Prostate gland (tissue), 2 donors: ENCODE data around the gene AMOTL2. TPM values are rescaled to one million over a fixed set of nuclear protein-coding genes. Genes with fewer than 3 reads are reported as not detected.

ENCODE experiments used
- DNase-seq: peaks from one replicate; pipeline ENCODE4 v3.0.0-alpha.2; 2019; ENCODE audit warnings: low spot score
- H3K27ac ChIP-seq, 2 donors: fragments of 200-600 bp; sonication (generic); 2 replicates each; pipeline ENCODE4 v1.5.1; 2017 to 2019
- H3K27me3 ChIP-seq: fragments of 200-600 bp; sonication (generic); replicated peaks from 2 replicates; pipeline ENCODE4 v1.5.1; 2019; ENCODE audit not compliant: insufficient read depth
- H3K36me3 ChIP-seq, 2 donors: fragments of 200-600 bp; sonication (generic); 1 replicate in 1 of 2; 2 replicates in 1 of 2; pipeline versions ENCODE4 v1.5.1 to v1.8.1; 2017 to 2019
- H3K4me1 ChIP-seq: fragments of 200-600 bp; sonication (generic); replicated peaks from 2 replicates; pipeline ENCODE4 v1.5.1; 2019
- H3K4me3 ChIP-seq, 2 donors: fragments of 200-600 bp; sonication (generic); 2 replicates each; pipeline ENCODE4 v1.5.1; 2017 to 2019
- H3K9me3 ChIP-seq: fragments of 200-600 bp; sonication (generic); 2 replicates; pipeline ENCODE4 v1.5.1; 2017
- CTCF ChIP-seq, 4 experiments: fragments of 200-600 bp in 2 of 4; fragments of 450-650 bp in 2 of 4; sonication (generic) in 2 of 4; IDR thresholded peaks; 1 replicate in 3 of 4; 2 replicates in 1 of 4; pipeline ENCODE4 v1.5.1; 2016 to 2019; ENCODE audit warnings: antibody characterized with exemption in 4 of 4, mild to moderate bottlenecking in 2 of 4, moderate library complexity in 2 of 4
- POLR2A ChIP-seq: fragments of 450-650 bp; IDR thresholded peaks from one replicate; pipeline ENCODE4 v1.6.1; 2016; ENCODE audit warnings: antibody characterized with exemption, mild to moderate bottlenecking
- POLR2AphosphoS5 ChIP-seq: sonication (generic); formaldehyde crosslinking; IDR thresholded peaks from one replicate; pipeline ENCODE4 v1.6.1; 2017; ENCODE audit warnings: antibody characterized with exemption
- WGBS: methylation state at CpG from one replicate; pipeline ENCODE4 v1.1.5; 2018; 5-methylcytosine and 5-hydroxymethylcytosine counted together
- intact Hi-C: fragments of 100-400 bp; cut with DNase I; formaldehyde crosslinking; loops from one replicate; pipeline ENCODE4 v1.14.2; 2022
- total RNA-seq, 2 donors: library from RNA; depleted of rRNA; stranded (reverse); fragments of >200 nt; gene quantifications; one replicate each; pipeline ENCODE4 v1.1.0, GENCODE V29; 2016

The AMOTL2 gene
- total RNA-seq, 2 donors from 2014 or later, result 86.1 to 92.8 TPM

- peaks cover 29 to 60% of the 10 kb centered on the region in 2 donors for H3K36me3 ChIP-seq
- peaks cover 24% of the 10 kb centered on the region for H3K4me1 ChIP-seq
- H3K27ac ChIP-seq, result peak overlapping the region; percentile 74 to 80
- H3K9me3 ChIP-seq, result no peaks in the 10 kb centered on the region
- H3K27me3 ChIP-seq, result no peaks in the 10 kb centered on the region
- no peak for DNase-seq
- 69% methylated on average over 3 of the region's 3 CpGs for WGBS
- intact Hi-C loops, result no loop called here
- peak overlapping the region in 1 of 2 donors; percentile 15 for H3K4me3 ChIP-seq
- no peak for TF ChIP-seq POLR2AphosphoS5
- no peak for TF ChIP-seq POLR2A
- no peak for TF ChIP-seq CTCF (IDR thresholded peaks at IDR 0.05)
Measured at GRCh38 chr3:134363381-134363755, 10.9 kb downstream of the AMOTL2 start.

GRCh38 chr3:134362670-134363380 is 11.4 kb downstream of the AMOTL2 start:
- peaks cover 29 to 56% of the 10 kb centered on the region in 2 donors for H3K36me3 ChIP-seq
- no peaks in the 10 kb centered on the region for H3K9me3 ChIP-seq
- H3K4me1 ChIP-seq, result peaks cover 26% of the 10 kb centered on the region
- no peaks in the 10 kb centered on the region for H3K27me3 ChIP-seq
- DNase-seq, result no peak
- no peak overlapping the region for H3K4me3 ChIP-seq
- 86% methylated on average over 6 of the region's 6 CpGs for WGBS
- intact Hi-C loops, result no loop called here
- TF ChIP-seq POLR2A (no peak), CTCF (IDR thresholded peaks at IDR 0.05) (no peak), POLR2AphosphoS5 (no peak)
- peak overlapping the region; percentile 74 to 80 for H3K27ac ChIP-seq

GRCh38 chr3:134362221-134362620 is 12.0 kb downstream of the AMOTL2 start:
- Histone ChIP-seq H3K4me3 (no peak overlapping the region), H3K9me3 (no peaks in the 10 kb centered on the region), H3K27ac (peak overlapping the region; percentile 74 to 80), H3K27me3 (no peaks in the 10 kb centered on the region), H3K36me3 (peaks cover 29 to 51% of the 10 kb centered on the region in 2 donors), H3K4me1 (peaks cover 30% of the 10 kb centered on the region)
- TF ChIP-seq POLR2A, result no peak
- TF ChIP-seq POLR2AphosphoS5, result no peak
- no peak for TF ChIP-seq CTCF (IDR thresholded peaks at IDR 0.05)
- intact Hi-C loops, result no loop called here
- 78% methylated on average over 6 of the region's 6 CpGs for WGBS
- no peak for DNase-seq

- Histone ChIP-seq H3K4me3 (no peak overlapping the region), H3K36me3 (peaks cover 33 to 45% of the 10 kb centered on the region in 2 donors), H3K27me3 (no peaks in the 10 kb centered on the region), H3K27ac (peak overlapping the region in 1 of 2 donors; percentile 74), H3K9me3 (no peaks in the 10 kb centered on the region), H3K4me1 (peaks cover 32% of the 10 kb centered on the region)
- intact Hi-C loops, result no loop called here
- no peak for DNase-seq
- TF ChIP-seq POLR2A (no peak), POLR2AphosphoS5 (no peak), CTCF (IDR thresholded peaks at IDR 0.05) (no peak)
- 91% methylated on average over 33 of the region's 33 CpGs for WGBS
Measured at GRCh38 chr3:134361162-134361835, 12.9 kb downstream of the AMOTL2 start.
